BLaER1 treated with 17β-estradiol and CSF1 and Interleukin-3, amounts not matched to agents 10 nM and 100 nM (cell line): Measurements from ENCODE around the gene BACH2.

Experiments used
- H3K27ac ChIP-seq, 11 experiments: shearing (Covaris generic); formaldehyde crosslinking; 2 replicates each; pipeline ENCODE4 v1.8.1; 2022
- H3K27me3 ChIP-seq, 11 experiments: shearing (Covaris generic); formaldehyde crosslinking; 2 replicates each; pipeline ENCODE4 v1.8.1; 2022
- H3K36me3 ChIP-seq, 11 experiments: shearing (Covaris generic); formaldehyde crosslinking; 2 replicates each; pipeline ENCODE4 v1.8.1; 2022
- H3K4me1 ChIP-seq, 10 experiments: shearing (Covaris generic); formaldehyde crosslinking; 2 replicates each; pipeline ENCODE4 v1.8.1; 2022
- H3K4me2 ChIP-seq, 11 experiments: shearing (Covaris generic); formaldehyde crosslinking; 2 replicates each; pipeline ENCODE4 v1.8.1; 2022
- H3K4me3 ChIP-seq, 10 experiments: shearing (Covaris generic); formaldehyde crosslinking; 2 replicates each; pipeline ENCODE4 v1.8.1; 2022
- H3K9ac ChIP-seq, 11 experiments: shearing (Covaris generic); formaldehyde crosslinking; 2 replicates each; pipeline ENCODE4 v1.8.1; 2022
- H3K9me3 ChIP-seq, 11 experiments: shearing (Covaris generic); formaldehyde crosslinking; replicated peaks in 1 of 11; 2 replicates each; pipeline ENCODE4 v1.8.1; 2022
- H4K20me1 ChIP-seq, 11 experiments: shearing (Covaris generic); formaldehyde crosslinking; 2 replicates each; pipeline ENCODE4 v1.8.1; 2022
- Cebpa-rat ChIP-seq, 11 experiments: shearing (Covaris generic); IDR thresholded peaks; 2 replicates each; pipeline ENCODE4 v1.8.1; 2022

Gene BACH2

GRCh38 chr6:90326404-90327057, 29.9 kb upstream of the BACH2 start:
- Histone ChIP-seq H4K20me1 (no peaks in the 10 kb centered on the region), H3K4me3 (no peak overlapping the region), H3K4me1 (peaks cover 0 to 5% (median 0%) of the 10 kb centered on the region in 10 experiments; a peak in 2 of 20 replicates), H3K36me3 (no peaks in the 10 kb centered on the region), H3K27me3 (no peaks in the 10 kb centered on the region), H3K4me2 (no peak overlapping the region), H3K9ac (no peak overlapping the region), H3K27ac (no peak overlapping the region), H3K9me3 (no peaks in the 10 kb centered on the region)
- no peak for TF ChIP-seq Cebpa-rat (IDR thresholded peaks at IDR 0.05)

- Histone ChIP-seq H3K27ac (no peak overlapping the region), H3K4me1 (peaks cover 0 to 4% (median 0%) of the 10 kb centered on the region in 10 experiments; a peak in 3 of 20 replicates), H3K9ac (no peak overlapping the region), H3K4me3 (no peak overlapping the region), H4K20me1 (no peaks in the 10 kb centered on the region), H3K27me3 (no peaks in the 10 kb centered on the region), H3K36me3 (no peaks in the 10 kb centered on the region), H3K9me3 (no peaks in the 10 kb centered on the region), H3K4me2 (no peak overlapping the region)
- no peak for TF ChIP-seq Cebpa-rat (IDR thresholded peaks at IDR 0.05)
These were observed 27.1 kb upstream of the BACH2 start for GRCh38 chr6:90323706-90324105.

- H3K27ac ChIP-seq, result no peak overlapping the region
- H3K4me3 ChIP-seq, result no peak overlapping the region
- peaks cover 0 to 4% (median 0%) of the 10 kb centered on the region in 10 experiments; a peak in 3 of 20 replicates for H3K4me1 ChIP-seq
- no peaks in the 10 kb centered on the region for H3K27me3 ChIP-seq
- no peaks in the 10 kb centered on the region for H3K9me3 ChIP-seq
- TF ChIP-seq Cebpa-rat (IDR thresholded peaks at IDR 0.05), result no peak
- H4K20me1 ChIP-seq, result no peaks in the 10 kb centered on the region
- H3K4me2 ChIP-seq, result no peak overlapping the region
- H3K36me3 ChIP-seq, result no peaks in the 10 kb centered on the region
- no peak overlapping the region for H3K9ac ChIP-seq
These were observed 26.4 kb upstream of the BACH2 start for GRCh38 chr6:90322976-90323474.

GRCh38 chr6:90319979-90320685, 23.5 kb upstream of the BACH2 start:
- Histone ChIP-seq H3K27me3 (no peaks in the 10 kb centered on the region), H3K4me1 (peaks cover 5 to 15% (median 11%) of the 10 kb centered on the region in 10 experiments; a peak in 17 of 20 replicates), H3K4me3 (no peak overlapping the region), H3K27ac (no peak overlapping the region), H3K9ac (no peak overlapping the region), H3K9me3 (no peaks in the 10 kb centered on the region), H3K36me3 (no peaks in the 10 kb centered on the region), H4K20me1 (no peaks in the 10 kb centered on the region), H3K4me2 (no peak overlapping the region)
- no peak for TF ChIP-seq Cebpa-rat (IDR thresholded peaks at IDR 0.05)

- H3K9ac ChIP-seq, result no peak overlapping the region
- peaks cover 8 to 26% (median 21%) of the 10 kb centered on the region in 10 experiments; a peak in 18 of 20 replicates for H3K4me1 ChIP-seq
- H3K27ac ChIP-seq, result no peak overlapping the region
- H3K36me3 ChIP-seq, result no peaks in the 10 kb centered on the region
- H3K4me3 ChIP-seq, result no peak overlapping the region
- H4K20me1 ChIP-seq, result no peaks in the 10 kb centered on the region
- H3K9me3 ChIP-seq, result no peaks in the 10 kb centered on the region
- H3K4me2 ChIP-seq, result no peak overlapping the region
- no peaks in the 10 kb centered on the region for H3K27me3 ChIP-seq
- TF ChIP-seq Cebpa-rat (IDR thresholded peaks at IDR 0.05), result no peak
These were observed 22.4 kb upstream of the BACH2 start for GRCh38 chr6:90319044-90319443.

- peak overlapping the region in 3 of 11 experiments; percentile 18 to 46 (median 27); a peak in 4 of 22 replicates for H3K27ac ChIP-seq
These were observed 19.3 kb upstream of the BACH2 start for GRCh38 chr6:90315986-90316385.

GRCh38 chr6:90315354-90315950, 18.8 kb upstream of the BACH2 start:
- Histone ChIP-seq H3K4me2 (peak overlapping the region; percentile 21 to 66 (median 51); a peak in 19 of 22 replicates), H3K27ac (peak overlapping the region in 3 of 11 experiments; percentile 26 to 46 (median 27); a peak in 4 of 22 replicates), H3K4me1 (peaks cover 8 to 35% (median 24%) of the 10 kb centered on the region in 10 experiments; a peak in 18 of 20 replicates), H3K27me3 (no peaks in the 10 kb centered on the region), H3K9me3 (no peaks in the 10 kb centered on the region), H4K20me1 (no peaks in the 10 kb centered on the region), H3K36me3 (no peaks in the 10 kb centered on the region), H3K4me3 (no peak overlapping the region), H3K9ac (no peak overlapping the region)
- no peak for TF ChIP-seq Cebpa-rat (IDR thresholded peaks at IDR 0.05)

More at GRCh38 chr6:90315986-90316385, 19.3 kb upstream of the BACH2 start:
- H3K4me3 ChIP-seq, result no peak overlapping the region
- peak overlapping the region; percentile 21 to 66 (median 51); a peak in 19 of 22 replicates for H3K4me2 ChIP-seq
- H3K9ac ChIP-seq, result no peak overlapping the region
- H3K27me3 ChIP-seq, result no peaks in the 10 kb centered on the region
- H4K20me1 ChIP-seq, result no peaks in the 10 kb centered on the region
- no peaks in the 10 kb centered on the region for H3K36me3 ChIP-seq
- peaks cover 8 to 35% (median 24%) of the 10 kb centered on the region in 10 experiments; a peak in 18 of 20 replicates for H3K4me1 ChIP-seq
- TF ChIP-seq Cebpa-rat (IDR thresholded peaks at IDR 0.05), result no peak
- H3K9me3 ChIP-seq, result no peaks in the 10 kb centered on the region

GRCh38 chr6:90314514-90314913, 17.9 kb upstream of the BACH2 start:
- no peak overlapping the region for H3K9ac ChIP-seq
- H3K4me3 ChIP-seq, result no peak overlapping the region
- TF ChIP-seq Cebpa-rat (IDR thresholded peaks at IDR 0.05), result no peak
- no peaks in the 10 kb centered on the region for H3K9me3 ChIP-seq
- no peak overlapping the region for H3K27ac ChIP-seq
- peaks cover 8 to 35% (median 24%) of the 10 kb centered on the region in 10 experiments; a peak in 18 of 20 replicates for H3K4me1 ChIP-seq
- H3K4me2 ChIP-seq, result peak overlapping the region in 7 of 11 experiments; percentile 37 to 66 (median 55); a peak in 11 of 22 replicates
- no peaks in the 10 kb centered on the region for H4K20me1 ChIP-seq
- H3K27me3 ChIP-seq, result no peaks in the 10 kb centered on the region
- no peaks in the 10 kb centered on the region for H3K36me3 ChIP-seq

GRCh38 chr6:90311569-90311968, 14.9 kb upstream of the BACH2 start:
- TF ChIP-seq Cebpa-rat (IDR thresholded peaks at IDR 0.05), result no peak
- H4K20me1 ChIP-seq, result no peaks in the 10 kb centered on the region
- no peak overlapping the region for H3K4me2 ChIP-seq
- H3K9me3 ChIP-seq, result no peaks in the 10 kb centered on the region
- no peaks in the 10 kb centered on the region for H3K36me3 ChIP-seq
- no peak overlapping the region for H3K9ac ChIP-seq
- no peaks in the 10 kb centered on the region for H3K27me3 ChIP-seq
- H3K4me1 ChIP-seq, result peaks cover 8 to 35% (median 24%) of the 10 kb centered on the region in 10 experiments; a peak in 18 of 20 replicates
- no peak overlapping the region for H3K27ac ChIP-seq
- no peak overlapping the region for H3K4me3 ChIP-seq
